HepG2 (cell line): Measurements from ENCODE around the gene CHML.

Experiments
- ATF1 ChIP-seq: IDR thresholded peaks from 2 replicates; pipeline ENCODE4 v1.6.1; 2016; ENCODE audit warnings: mild to moderate bottlenecking, control low read depth
- FOXA3 ChIP-seq: IDR thresholded peaks from 2 replicates; pipeline ENCODE4 v1.6.1; 2016; ENCODE audit warnings: missing genetic modification reagents, missing compliant biosample characterization
- HNRNPH1 ChIP-seq: fragments of 200-400 bp; formaldehyde crosslinking; optimal IDR thresholded peaks from 2 replicates; pipeline ENCODE3; 2017; ENCODE audit warnings: mild to moderate bottlenecking, low read depth, low read length
- NFYB ChIP-seq: sonication (generic); formaldehyde crosslinking; IDR thresholded peaks from 2 replicates; pipeline ENCODE4 v1.4.0; 2020; ENCODE audit warnings: missing genetic modification reagents
- SP2 ChIP-seq: sonication (generic); formaldehyde crosslinking; IDR thresholded peaks from 2 replicates; pipeline ENCODE4 v1.5.1; 2020; ENCODE audit warnings: mild to moderate bottlenecking, missing genetic modification reagents
- U2AF2 ChIP-seq: fragments of 200-400 bp; formaldehyde crosslinking; IDR thresholded peaks from 2 replicates; pipeline ENCODE4 v1.6.1; 2017; ENCODE audit warnings: low read depth, mild to moderate bottlenecking, low read length
- ZNF292 ChIP-seq: sonication (generic); formaldehyde crosslinking; IDR thresholded peaks from 2 replicates; pipeline ENCODE4 v1.8.1; 2022; ENCODE audit warnings: mild to moderate bottlenecking, low read depth, missing genetic modification reagents, borderline replicate concordance
- ZNF335 ChIP-seq: sonication (generic); formaldehyde crosslinking; IDR thresholded peaks from 2 replicates; pipeline ENCODE4 v1.4.0; 2020; ENCODE audit warnings: missing genetic modification reagents
- ZNF354B ChIP-seq: sonication (generic); formaldehyde crosslinking; IDR thresholded peaks from 2 replicates; pipeline ENCODE4 v1.8.0; 2022; ENCODE audit warnings: mild to moderate bottlenecking, missing genetic modification reagents
- TF ChIP-seq, protein P1 (sequence below), 2 experiments: sonication (generic) in 1 of 2; formaldehyde crosslinking in 1 of 2; IDR thresholded peaks; 2 replicates each; pipeline versions ENCODE4 v1.4.0 to v1.6.1; 2016 to 2020; ENCODE audit warnings: borderline replicate concordance in 1 of 2, low read depth in 1 of 2, mild to moderate bottlenecking in 1 of 2, missing genetic modification reagents in 1 of 2
- TF ChIP-seq, protein P2 (sequence below): sonication (generic); formaldehyde crosslinking; IDR thresholded peaks from 2 replicates; pipeline ENCODE4 v1.5.0; 2020; ENCODE audit warnings: missing genetic modification reagents, mild to moderate bottlenecking, borderline replicate concordance
- TF ChIP-seq, protein P3 (sequence below): sonication (generic); formaldehyde crosslinking; IDR thresholded peaks from 2 replicates; pipeline ENCODE4 v1.8.0; 2022; ENCODE audit warnings: missing genetic modification reagents, mild to moderate bottlenecking, borderline replicate concordance

DNA sequence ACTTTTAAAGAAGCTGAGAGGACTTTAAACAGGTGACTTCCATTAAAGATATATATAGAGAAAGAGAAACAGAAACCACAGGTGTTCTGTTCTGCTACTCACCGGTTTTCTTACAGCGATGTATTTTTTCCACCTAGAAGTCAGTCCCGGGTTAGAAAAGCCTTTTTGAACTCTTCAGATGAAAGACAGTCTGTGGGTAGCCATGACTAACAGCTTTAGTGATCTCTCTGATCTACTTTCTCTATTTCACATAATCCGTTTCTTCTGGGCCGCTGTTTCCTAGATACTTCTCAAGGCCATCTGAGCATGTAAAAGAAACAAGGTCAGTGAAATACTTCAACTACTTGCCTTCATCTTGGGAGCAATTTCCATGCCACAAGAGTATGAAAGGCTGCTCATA, 37.0 kb upstream of the CHML start:
- TF ChIP-seq FOXA3 (CRISPR knock-in tag) (no peak), NFYB (CRISPR knock-in tag) (no peak), SP2 (CRISPR knock-in tag) (no peak), ATF1 (CRISPR knock-in tag) (no peak), ZNF354B (CRISPR knock-in tag) (no peak), ZNF335 (CRISPR knock-in tag) (no peak), U2AF2 (no peak), HNRNPH1 (no peak), ZNF292 (CRISPR knock-in tag) (no peak)
- TF ChIP-seq, protein P1, sequence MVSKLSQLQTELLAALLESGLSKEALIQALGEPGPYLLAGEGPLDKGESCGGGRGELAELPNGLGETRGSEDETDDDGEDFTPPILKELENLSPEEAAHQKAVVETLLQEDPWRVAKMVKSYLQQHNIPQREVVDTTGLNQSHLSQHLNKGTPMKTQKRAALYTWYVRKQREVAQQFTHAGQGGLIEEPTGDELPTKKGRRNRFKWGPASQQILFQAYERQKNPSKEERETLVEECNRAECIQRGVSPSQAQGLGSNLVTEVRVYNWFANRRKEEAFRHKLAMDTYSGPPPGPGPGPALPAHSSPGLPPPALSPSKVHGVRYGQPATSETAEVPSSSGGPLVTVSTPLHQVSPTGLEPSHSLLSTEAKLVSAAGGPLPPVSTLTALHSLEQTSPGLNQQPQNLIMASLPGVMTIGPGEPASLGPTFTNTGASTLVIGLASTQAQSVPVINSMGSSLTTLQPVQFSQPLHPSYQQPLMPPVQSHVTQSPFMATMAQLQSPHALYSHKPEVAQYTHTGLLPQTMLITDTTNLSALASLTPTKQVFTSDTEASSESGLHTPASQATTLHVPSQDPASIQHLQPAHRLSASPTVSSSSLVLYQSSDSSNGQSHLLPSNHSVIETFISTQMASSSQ (IDR thresholded peaks at IDR 0.05; ENCODE audit: low read depth) = no peak
- TF ChIP-seq, protein P1 (CRISPR knock-in tag; IDR thresholded peaks at IDR 0.05; ENCODE audit: borderline replicate concordance) = no peak
- TF ChIP-seq, protein P2, sequence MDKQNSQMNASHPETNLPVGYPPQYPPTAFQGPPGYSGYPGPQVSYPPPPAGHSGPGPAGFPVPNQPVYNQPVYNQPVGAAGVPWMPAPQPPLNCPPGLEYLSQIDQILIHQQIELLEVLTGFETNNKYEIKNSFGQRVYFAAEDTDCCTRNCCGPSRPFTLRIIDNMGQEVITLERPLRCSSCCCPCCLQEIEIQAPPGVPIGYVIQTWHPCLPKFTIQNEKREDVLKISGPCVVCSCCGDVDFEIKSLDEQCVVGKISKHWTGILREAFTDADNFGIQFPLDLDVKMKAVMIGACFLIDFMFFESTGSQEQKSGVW (CRISPR knock-in tag) = no peak
- TF ChIP-seq, protein P3, sequence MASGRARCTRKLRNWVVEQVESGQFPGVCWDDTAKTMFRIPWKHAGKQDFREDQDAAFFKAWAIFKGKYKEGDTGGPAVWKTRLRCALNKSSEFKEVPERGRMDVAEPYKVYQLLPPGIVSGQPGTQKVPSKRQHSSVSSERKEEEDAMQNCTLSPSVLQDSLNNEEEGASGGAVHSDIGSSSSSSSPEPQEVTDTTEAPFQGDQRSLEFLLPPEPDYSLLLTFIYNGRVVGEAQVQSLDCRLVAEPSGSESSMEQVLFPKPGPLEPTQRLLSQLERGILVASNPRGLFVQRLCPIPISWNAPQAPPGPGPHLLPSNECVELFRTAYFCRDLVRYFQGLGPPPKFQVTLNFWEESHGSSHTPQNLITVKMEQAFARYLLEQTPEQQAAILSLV (CRISPR knock-in tag) = no peak
